DMS 273 (cell line): Measurements from ENCODE around the gene PTPN4.
A peak's percentile ranks its signal among the peaks of the same experiment; 100 is the strongest.
"Not testable (repeated sequence)": the region's sequence is repeated elsewhere in the genome, so short reads cannot be mapped to it uniquely, and the experiment has no call there.

ENCODE experiments used
- DNase-seq: peaks from one replicate; lab custom pipeline; 2025; ENCODE audit not compliant: unreplicated experiment; lab: John Stamatoyannopoulos, UW

PTPN4 gene

GRCh38 chr2:119804409-119804808 is 44.7 kb downstream of the PTPN4 start:
- not testable (repeated sequence) for DNase-seq

- DNase-seq, result no peak
Observed at GRCh38 chr2:119808516-119809147, 48.9 kb downstream of the PTPN4 start.

- DNase-seq, result no peak
Observed at GRCh38 chr2:119809339-119810048, 49.8 kb downstream of the PTPN4 start.

GRCh38 chr2:119810049-119810630 is 50.4 kb downstream of the PTPN4 start:
- no peak for DNase-seq

- no peak for DNase-seq
Observed at GRCh38 chr2:119814216-119814615, 54.5 kb downstream of the PTPN4 start.

- DNase-seq, result no peak
Observed at GRCh38 chr2:119818792-119819191, 59.1 kb downstream of the PTPN4 start.

GRCh38 chr2:119819846-119820245 is 60.1 kb downstream of the PTPN4 start:
- DNase-seq, result no peak

GRCh38 chr2:119820275-119820674 is 60.6 kb downstream of the PTPN4 start:
- DNase-seq, result peak; percentile 79

- DNase-seq, result no peak
Observed at GRCh38 chr2:119821266-119821665, 61.5 kb downstream of the PTPN4 start.

- peak; percentile 54 for DNase-seq
Observed at GRCh38 chr2:119823734-119824334, 64.1 kb downstream of the PTPN4 start.

- DNase-seq, result peak; percentile 77
Observed at GRCh38 chr2:119826370-119826961, 66.7 kb downstream of the PTPN4 start.

GRCh38 chr2:119827866-119828507 is 68.3 kb downstream of the PTPN4 start:
- peak; percentile 85 for DNase-seq

GRCh38 chr2:119836455-119837142 is 76.9 kb downstream of the PTPN4 start:
- no peak for DNase-seq

GRCh38 chr2:119837350-119837749 is 77.6 kb downstream of the PTPN4 start:
- no peak for DNase-seq

GRCh38 chr2:119837759-119838158 is 78.0 kb downstream of the PTPN4 start:
- no peak for DNase-seq

- DNase-seq, result no peak
Observed at GRCh38 chr2:119838179-119838578, 78.5 kb downstream of the PTPN4 start.

GRCh38 chr2:119841550-119841949 is 81.8 kb downstream of the PTPN4 start:
- no peak for DNase-seq

- peak; percentile 7 for DNase-seq
Observed at GRCh38 chr2:119846021-119846420, 86.3 kb downstream of the PTPN4 start.

- no peak for DNase-seq
Observed at GRCh38 chr2:119849838-119850565, 90.3 kb downstream of the PTPN4 start.

- peak; percentile 4 for DNase-seq
Observed at GRCh38 chr2:119852214-119852613, 92.5 kb downstream of the PTPN4 start.
